ENCODE results near the gene DPH7.

DNA sequence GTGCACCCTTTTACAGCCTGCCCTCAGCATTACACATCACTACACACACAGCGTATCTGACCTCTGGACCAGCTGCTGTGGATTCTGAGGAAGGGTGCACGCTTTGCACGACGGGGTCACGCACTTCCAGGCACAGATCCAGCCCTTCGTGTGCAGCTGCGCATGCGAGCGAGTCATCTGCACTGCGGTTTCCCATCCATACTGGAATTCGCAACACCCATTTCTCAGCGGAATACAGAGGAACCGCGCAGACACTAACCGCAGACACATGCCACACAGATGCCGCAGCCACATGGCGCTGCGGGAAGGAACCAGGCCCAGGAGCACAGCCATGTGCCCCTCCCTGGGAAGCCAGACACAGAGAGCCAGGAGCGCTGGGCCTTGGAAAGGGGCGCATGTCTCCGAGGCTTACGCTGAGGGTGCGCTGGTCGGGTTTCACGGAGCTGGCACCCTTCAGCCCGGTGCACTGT lies 72.0 kb downstream of the DPH7 start:
- TF ChIP-seq, protein P1, sequence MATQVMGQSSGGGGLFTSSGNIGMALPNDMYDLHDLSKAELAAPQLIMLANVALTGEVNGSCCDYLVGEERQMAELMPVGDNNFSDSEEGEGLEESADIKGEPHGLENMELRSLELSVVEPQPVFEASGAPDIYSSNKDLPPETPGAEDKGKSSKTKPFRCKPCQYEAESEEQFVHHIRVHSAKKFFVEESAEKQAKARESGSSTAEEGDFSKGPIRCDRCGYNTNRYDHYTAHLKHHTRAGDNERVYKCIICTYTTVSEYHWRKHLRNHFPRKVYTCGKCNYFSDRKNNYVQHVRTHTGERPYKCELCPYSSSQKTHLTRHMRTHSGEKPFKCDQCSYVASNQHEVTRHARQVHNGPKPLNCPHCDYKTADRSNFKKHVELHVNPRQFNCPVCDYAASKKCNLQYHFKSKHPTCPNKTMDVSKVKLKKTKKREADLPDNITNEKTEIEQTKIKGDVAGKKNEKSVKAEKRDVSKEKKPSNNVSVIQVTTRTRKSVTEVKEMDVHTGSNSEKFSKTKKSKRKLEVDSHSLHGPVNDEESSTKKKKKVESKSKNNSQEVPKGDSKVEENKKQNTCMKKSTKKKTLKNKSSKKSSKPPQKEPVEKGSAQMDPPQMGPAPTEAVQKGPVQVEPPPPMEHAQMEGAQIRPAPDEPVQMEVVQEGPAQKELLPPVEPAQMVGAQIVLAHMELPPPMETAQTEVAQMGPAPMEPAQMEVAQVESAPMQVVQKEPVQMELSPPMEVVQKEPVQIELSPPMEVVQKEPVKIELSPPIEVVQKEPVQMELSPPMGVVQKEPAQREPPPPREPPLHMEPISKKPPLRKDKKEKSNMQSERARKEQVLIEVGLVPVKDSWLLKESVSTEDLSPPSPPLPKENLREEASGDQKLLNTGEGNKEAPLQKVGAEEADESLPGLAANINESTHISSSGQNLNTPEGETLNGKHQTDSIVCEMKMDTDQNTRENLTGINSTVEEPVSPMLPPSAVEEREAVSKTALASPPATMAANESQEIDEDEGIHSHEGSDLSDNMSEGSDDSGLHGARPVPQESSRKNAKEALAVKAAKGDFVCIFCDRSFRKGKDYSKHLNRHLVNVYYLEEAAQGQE (IDR thresholded peaks at IDR 0.05), result no peak
- TF ChIP-seq, protein P2, sequence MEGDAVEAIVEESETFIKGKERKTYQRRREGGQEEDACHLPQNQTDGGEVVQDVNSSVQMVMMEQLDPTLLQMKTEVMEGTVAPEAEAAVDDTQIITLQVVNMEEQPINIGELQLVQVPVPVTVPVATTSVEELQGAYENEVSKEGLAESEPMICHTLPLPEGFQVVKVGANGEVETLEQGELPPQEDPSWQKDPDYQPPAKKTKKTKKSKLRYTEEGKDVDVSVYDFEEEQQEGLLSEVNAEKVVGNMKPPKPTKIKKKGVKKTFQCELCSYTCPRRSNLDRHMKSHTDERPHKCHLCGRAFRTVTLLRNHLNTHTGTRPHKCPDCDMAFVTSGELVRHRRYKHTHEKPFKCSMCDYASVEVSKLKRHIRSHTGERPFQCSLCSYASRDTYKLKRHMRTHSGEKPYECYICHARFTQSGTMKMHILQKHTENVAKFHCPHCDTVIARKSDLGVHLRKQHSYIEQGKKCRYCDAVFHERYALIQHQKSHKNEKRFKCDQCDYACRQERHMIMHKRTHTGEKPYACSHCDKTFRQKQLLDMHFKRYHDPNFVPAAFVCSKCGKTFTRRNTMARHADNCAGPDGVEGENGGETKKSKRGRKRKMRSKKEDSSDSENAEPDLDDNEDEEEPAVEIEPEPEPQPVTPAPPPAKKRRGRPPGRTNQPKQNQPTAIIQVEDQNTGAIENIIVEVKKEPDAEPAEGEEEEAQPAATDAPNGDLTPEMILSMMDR (IDR thresholded peaks at IDR 0.05), result no peak
- TF ChIP-seq JUN (IDR thresholded peaks at IDR 0.05), result no peak
- no peak for TF ChIP-seq EP300 (IDR thresholded peaks at IDR 0.05)
- TF ChIP-seq CBX2 (IDR thresholded peaks at IDR 0.05; ENCODE audit: borderline replicate concordance, low read depth), result no peak
- TF ChIP-seq CEBPB (IDR thresholded peaks at IDR 0.05), result no peak
- no peak for TF ChIP-seq ZNF302 (CRISPR knock-in tag; IDR thresholded peaks at IDR 0.05)
- no peak for TF ChIP-seq FOXS1 (CRISPR knock-in tag; IDR thresholded peaks at IDR 0.05)
- no peak for TF ChIP-seq NR3C1 (IDR thresholded peaks at IDR 0.05)
- no peak for TF ChIP-seq SREBF2 (IDR thresholded peaks at IDR 0.05)
- no peak for TF ChIP-seq ESRRA (IDR thresholded peaks at IDR 0.05; ENCODE audit: borderline replicate concordance, low read length)
- TF ChIP-seq CBX8 (IDR thresholded peaks at IDR 0.05), result no peak

Data from A549 (cell line).